Mesodermal cell (in vitro differentiated cells): ENCODE results near the gene HMG20B.

Experiments
- H3K27ac ChIP-seq: 2 replicates; pipeline ENCODE4 v1.7.0; 2013; ENCODE audit warnings: mild to moderate bottlenecking, low read depth, low read length, moderate library complexity; ENCODE audit not compliant: severe bottlenecking
- H3K36me3 ChIP-seq: 2 replicates; pipeline ENCODE4 v1.7.1; 2013; ENCODE audit warnings: mild to moderate bottlenecking, low read length, moderate library complexity; ENCODE audit not compliant: control insufficient read depth, insufficient read depth
- H3K4me1 ChIP-seq: one replicate; pipeline ENCODE4 v1.7.1; 2013; ENCODE audit warnings: mild to moderate bottlenecking, low read length; ENCODE audit not compliant: insufficient read depth, control insufficient read depth, poor library complexity, severe bottlenecking
- H3K4me3 ChIP-seq: 2 replicates; pipeline ENCODE4 v1.7.0; 2013; ENCODE audit warnings: low read length, control low read depth, mild to moderate bottlenecking; ENCODE audit not compliant: insufficient read depth, poor library complexity, severe bottlenecking; ENCODE audit errors: extremely low read depth
- H3K9me3 ChIP-seq: 2 replicates; pipeline ENCODE4 v1.7.1; 2013; ENCODE audit warnings: mild to moderate bottlenecking, low read length, moderate library complexity; ENCODE audit not compliant: control insufficient read depth
- WGBS, 2 experiments: methylation state at CpG; one replicate each; pipeline ENCODE4 v1.1.5; 2013; ENCODE audit warnings: missing lambda C conversion rate in 2 of 2; ENCODE audit not compliant: insufficient coverage in 2 of 2; 5-methylcytosine and 5-hydroxymethylcytosine counted together

The HMG20B gene

DNA sequence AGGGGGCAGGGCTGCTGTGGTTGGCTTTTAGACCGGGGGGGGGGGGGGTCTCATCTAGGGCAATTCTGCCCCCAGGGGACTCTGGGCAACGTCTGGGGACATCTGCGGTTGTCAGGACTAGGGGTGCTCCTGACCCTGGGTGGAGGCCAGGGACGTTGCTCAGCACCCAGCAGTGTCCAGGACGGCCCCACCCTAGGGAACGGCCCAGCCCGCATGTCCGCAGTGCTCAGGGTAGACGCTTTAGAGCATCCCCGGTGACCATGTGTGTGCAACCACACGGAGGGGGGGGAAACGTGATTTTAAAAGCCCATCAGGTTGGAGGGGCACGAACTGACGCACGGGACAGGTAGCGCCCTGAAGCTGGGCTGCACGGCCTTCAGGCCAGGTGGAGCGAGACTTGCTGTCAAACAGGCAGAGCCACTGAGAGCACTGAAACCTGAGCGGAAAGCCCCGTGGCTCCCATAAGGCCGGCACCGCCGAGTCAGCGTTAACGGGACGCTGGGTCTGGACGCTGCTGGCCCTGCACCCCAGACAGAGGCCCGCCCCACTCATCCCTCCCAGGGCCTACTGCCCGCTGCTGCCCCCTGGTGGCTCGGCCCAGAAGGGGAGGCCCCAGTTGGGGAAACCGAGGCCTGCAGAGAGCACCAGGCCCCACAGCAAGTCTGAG lies 45.5 kb downstream of the HMG20B start:
- WGBS, 2 experiments, result 77 to 82% methylated on average over 26 to 30 of the region's 31 CpGs

DNA sequence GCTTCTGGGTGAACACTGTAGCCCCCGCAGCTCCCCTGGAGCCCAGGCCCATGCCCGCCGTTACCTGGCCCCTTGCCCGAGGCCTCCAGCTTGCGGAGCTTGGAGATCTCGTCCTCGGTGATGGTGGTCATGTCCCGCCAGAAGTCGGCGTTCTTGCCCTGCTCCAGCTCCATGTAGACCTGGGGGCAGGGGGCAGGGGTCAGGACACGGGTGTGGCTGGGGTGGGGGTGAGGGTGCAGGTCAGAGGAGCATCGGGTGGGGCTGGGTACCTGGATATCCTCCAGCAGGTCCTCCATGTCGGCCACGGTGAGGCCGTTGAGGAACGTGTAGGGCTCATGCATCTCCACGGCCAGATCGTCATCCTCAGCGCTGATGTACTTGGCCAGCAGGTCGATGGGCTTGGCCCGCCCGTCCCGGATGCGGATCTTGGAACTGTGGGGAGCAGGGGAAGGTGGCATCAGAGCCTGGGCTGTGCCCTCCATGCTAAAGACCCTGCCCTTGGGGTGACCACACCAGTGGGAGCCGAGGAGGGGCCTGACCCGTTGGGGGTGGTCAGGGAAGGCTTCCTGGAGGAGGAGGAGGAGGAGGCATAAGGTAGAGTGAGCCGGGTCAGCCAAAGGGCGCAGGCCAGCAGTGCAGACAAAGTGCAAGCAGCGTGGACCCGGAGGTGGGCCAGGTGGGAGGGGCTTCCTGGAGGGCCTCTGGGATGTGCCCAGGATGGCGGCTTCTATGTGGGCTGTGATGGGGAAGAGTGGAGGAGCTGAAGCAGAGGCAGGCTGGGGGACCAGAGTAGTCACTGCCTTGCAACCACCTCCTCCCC lies 46.3 kb downstream of the HMG20B start:
- H3K4me1 ChIP-seq, result peaks cover 2% of the 10 kb centered on the region
- H3K9me3 ChIP-seq, result no peaks in the 10 kb centered on the region
- WGBS, 2 experiments, result 93 to 96% methylated on average over 21 to 28 of the region's 31 CpGs
- no peak overlapping the region for H3K27ac ChIP-seq
- H3K4me3 ChIP-seq, result no peak overlapping the region
- peaks cover 35% of the 10 kb centered on the region for H3K36me3 ChIP-seq

More for the DNA sequence above, 45.5 kb downstream of the HMG20B start:
- no peak overlapping the region for H3K27ac ChIP-seq
- no peaks in the 10 kb centered on the region for H3K9me3 ChIP-seq
- H3K36me3 ChIP-seq, result peaks cover 35% of the 10 kb centered on the region
- peaks cover 2% of the 10 kb centered on the region for H3K4me1 ChIP-seq
- no peak overlapping the region for H3K4me3 ChIP-seq

DNA sequence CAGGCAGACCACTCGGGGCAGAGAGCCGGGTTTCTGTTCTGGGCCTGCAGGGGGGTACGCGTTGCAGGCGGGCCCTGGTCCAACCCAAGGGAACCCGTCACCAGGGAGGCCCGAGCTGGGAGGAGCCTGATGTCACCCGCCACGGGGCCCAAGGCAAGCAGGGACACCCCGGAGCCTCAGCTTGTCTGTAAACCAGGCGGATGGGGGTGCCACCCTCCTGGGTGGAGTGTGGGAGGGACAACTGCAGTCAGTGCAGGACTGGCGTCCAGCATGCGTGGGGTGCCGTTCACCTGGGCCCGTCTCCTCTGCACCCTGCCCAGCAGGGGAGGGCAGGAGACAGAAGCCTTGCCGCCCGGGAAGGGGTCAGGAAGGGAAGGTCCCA lies 46.9 kb downstream of the HMG20B start:
- Histone ChIP-seq H3K27ac (no peak overlapping the region), H3K9me3 (no peaks in the 10 kb centered on the region), H3K4me3 (no peak overlapping the region), H3K36me3 (peaks cover 35% of the 10 kb centered on the region), H3K4me1 (peaks cover 2% of the 10 kb centered on the region)
- 94 to 97% methylated on average over 16 to 17 of the region's 17 CpGs for WGBS, 2 experiments

DNA sequence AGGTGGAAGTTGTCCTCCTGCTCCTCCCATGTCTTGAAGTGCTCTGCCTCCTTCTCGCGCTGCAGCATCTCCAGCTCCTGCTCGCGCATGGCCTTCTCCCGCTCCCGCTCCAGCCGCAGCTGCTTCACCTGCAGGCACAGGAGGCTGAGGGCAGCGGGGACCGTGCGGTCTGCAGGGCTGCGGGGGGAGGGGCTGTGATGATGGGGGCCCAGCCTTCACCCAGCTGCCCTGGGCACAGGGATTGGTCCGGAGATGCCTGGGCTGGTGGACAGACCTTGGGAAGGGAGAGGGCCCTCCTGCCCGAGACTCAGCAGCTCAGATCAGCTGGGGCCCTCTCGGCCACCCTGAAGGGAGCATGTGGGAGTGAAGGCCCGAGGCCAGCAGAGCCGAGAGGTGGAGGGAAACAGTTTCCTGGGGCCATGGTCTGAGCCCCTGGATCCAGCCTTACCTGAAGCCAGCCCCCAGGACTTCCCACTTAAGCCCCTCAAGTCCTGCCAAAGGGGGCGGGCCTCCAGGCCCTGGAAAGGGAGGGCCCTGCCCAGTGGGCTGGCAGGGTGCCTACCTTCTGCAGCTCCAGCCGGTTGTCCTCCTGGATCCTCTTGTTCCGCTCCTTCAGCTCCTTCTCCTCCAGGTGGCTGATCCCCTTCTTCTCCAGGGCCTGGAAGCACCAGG lies 47.5 kb downstream of the HMG20B start:
- WGBS, 2 experiments, result 93 to 94% methylated on average over 13 to 16 of the region's 19 CpGs
- Histone ChIP-seq H3K9me3 (no peaks in the 10 kb centered on the region), H3K4me3 (no peak overlapping the region), H3K36me3 (peaks cover 30% of the 10 kb centered on the region), H3K27ac (no peak overlapping the region), H3K4me1 (peaks cover 3% of the 10 kb centered on the region)

DNA sequence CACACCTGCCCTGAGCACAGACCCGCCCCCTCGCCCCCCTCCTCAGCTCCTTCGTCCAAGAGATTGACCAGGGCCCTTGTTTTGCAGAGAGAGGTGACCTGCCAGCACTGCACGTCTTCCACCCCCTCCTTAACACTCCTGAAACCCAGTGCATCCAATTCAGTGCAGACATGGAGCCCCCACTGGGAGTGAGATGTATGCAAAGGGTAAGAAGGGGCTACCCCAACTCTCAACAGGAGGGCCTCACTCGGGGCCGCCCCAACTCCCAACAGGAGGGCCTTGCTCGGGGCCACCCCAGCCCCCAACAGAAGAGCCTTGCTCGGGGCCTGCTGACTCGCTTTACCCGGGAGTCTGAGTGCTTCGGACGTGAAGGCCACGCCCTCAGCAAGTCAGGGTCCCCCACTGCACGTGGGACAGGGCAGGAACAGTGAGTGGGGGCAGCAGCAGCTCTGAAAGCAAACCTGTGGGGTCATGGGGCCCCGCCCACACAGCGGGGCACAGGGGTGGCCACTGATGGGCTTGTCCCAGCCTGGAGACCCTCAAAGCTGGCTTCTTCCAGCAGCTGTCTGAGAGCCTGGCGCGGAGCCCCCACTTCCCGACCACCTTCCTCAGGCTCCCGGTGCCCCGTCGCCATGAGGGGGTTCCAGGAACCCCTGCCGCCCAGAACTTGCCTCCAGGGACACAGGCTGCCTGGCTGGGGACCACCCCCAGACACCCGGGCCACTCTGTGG lies 48.2 kb downstream of the HMG20B start:
- Histone ChIP-seq H3K36me3 (peaks cover 27% of the 10 kb centered on the region), H3K9me3 (no peaks in the 10 kb centered on the region), H3K4me3 (no peak overlapping the region), H3K4me1 (peaks cover 10% of the 10 kb centered on the region), H3K27ac (no peak overlapping the region)
- WGBS, 2 experiments, result 96% methylated on average over 17 to 23 of the region's 24 CpGs

DNA sequence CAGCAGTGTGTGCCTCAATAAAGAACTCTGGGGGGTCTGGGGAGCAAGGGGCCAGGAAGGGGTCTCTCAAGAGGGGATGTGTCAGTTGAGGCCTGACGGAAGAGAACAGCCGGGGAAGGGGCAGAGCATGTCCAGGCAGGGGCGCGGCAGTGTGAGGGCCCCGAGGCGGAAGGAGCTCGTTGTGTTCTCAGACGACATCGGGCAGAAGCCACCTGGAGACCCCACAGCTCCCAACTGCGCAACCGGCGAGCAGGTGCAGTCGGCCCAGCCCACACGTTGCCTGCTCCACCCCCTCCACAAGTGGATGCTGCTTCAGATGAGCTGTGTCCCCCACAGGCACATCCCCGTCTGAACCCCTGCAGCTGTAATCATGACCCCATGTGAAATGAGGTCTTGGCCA lies 48.9 kb downstream of the HMG20B start:
- Histone ChIP-seq H3K9me3 (no peaks in the 10 kb centered on the region), H3K4me3 (no peak overlapping the region), H3K27ac (no peak overlapping the region), H3K4me1 (peaks cover 11% of the 10 kb centered on the region), H3K36me3 (peaks cover 27% of the 10 kb centered on the region)
- WGBS, 2 experiments, result 98 to 99% methylated on average over 11 to 14 of the region's 15 CpGs

DNA sequence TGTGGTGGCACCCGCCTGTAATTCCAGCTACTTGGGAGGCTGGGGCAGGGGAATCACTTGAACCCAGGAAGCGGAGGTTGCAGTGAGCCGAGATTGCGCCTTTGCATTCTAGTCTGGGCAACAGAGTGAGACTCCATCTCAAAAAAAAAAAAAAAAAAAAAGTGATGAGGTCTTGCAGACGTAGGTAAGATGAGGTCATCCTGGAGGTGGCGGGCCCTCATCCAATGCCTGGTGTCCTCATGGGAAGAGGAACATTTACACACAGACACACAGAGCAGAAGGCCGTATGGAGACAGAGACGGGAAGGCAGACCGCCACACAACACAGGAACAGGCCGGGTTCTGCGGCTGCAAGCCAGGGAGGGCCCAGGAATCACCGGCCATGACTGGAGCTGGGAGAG lies 49.5 kb downstream of the HMG20B start:
- WGBS, 2 experiments, result 89 to 96% methylated on average over 6 to 9 of the region's 12 CpGs
- no peaks in the 10 kb centered on the region for H3K9me3 ChIP-seq
- peaks cover 11% of the 10 kb centered on the region for H3K4me1 ChIP-seq
- H3K4me3 ChIP-seq, result no peak overlapping the region
- H3K27ac ChIP-seq, result no peak overlapping the region
- H3K36me3 ChIP-seq, result peaks cover 23% of the 10 kb centered on the region

DNA sequence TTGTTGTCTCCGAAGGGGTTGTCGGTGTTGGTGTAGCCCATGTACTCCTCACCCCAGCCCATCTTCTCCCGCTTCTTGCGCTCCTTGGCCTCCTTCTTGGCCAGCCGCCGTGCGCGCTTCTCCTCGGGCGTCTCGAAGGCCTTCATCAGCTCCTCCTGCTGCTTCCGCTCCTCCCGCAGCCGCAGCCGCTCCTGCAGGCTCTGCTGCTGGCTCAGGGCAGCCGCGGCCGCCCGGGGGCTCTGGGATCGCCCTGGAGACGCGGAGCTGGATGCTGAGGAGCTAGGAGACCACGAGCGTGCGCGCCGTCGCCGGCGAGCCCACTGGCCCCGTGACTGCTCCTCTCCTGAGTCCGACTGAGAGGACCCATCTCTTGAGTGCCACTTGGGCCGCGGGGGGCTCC lies 51.0 kb downstream of the HMG20B start:
- H3K36me3 ChIP-seq, result peaks cover 23% of the 10 kb centered on the region
- no peak overlapping the region for H3K27ac ChIP-seq
- no peak overlapping the region for H3K4me3 ChIP-seq
- H3K4me1 ChIP-seq, result peaks cover 9% of the 10 kb centered on the region
- 96 to 98% methylated on average over 31 to 34 of the region's 34 CpGs for WGBS, 2 experiments
- H3K9me3 ChIP-seq, result no peaks in the 10 kb centered on the region

DNA sequence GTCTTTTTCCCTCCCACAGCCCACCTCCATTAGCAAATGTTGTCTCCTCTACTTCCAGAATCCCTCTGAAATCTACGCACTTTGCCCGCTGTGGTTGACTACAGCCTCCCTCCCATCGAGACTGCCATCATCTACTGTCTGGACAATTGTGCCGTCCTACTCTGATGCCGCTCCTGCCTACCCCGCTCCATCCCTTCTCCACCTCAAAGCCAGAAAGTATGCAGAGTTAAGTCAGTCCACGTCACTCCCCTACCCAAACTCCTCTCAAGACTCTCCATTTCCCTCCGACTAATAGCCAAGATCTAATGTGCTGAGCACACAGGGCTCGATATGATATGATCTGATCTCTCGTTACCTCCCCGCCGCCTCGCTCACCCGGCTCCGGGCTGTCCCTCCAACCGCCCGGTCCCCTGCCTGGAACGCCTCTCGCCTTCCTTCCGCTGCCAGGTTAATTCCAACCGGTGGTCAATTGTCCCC lies 53.3 kb downstream of the HMG20B start:
- Histone ChIP-seq H3K36me3 (peaks cover 17% of the 10 kb centered on the region), H3K4me1 (peaks cover 9% of the 10 kb centered on the region), H3K4me3 (peak overlapping the region; percentile 99), H3K27ac (peak overlapping the region; percentile 45), H3K9me3 (no peaks in the 10 kb centered on the region)
- 2% methylated on average over 21 of the region's 21 CpGs for WGBS, 2 experiments
